Measurements from ENCODE around the gene TXNRD3. TPM values are rescaled to one million over a fixed set of nuclear protein-coding genes. Genes with fewer than 3 reads are reported as not detected.
A peak's percentile ranks its signal among the peaks of the same experiment; 100 is the strongest.

TXNRD3 gene
- total RNA-seq, 1 experiment from 2014 or later: 15.2 TPM

GRCh38 chr3:126672340-126672739 lies 17.4 kb upstream of the TXNRD3 start:
- no peak for DNase-seq (ENCODE audit: low read depth)

DNA sequence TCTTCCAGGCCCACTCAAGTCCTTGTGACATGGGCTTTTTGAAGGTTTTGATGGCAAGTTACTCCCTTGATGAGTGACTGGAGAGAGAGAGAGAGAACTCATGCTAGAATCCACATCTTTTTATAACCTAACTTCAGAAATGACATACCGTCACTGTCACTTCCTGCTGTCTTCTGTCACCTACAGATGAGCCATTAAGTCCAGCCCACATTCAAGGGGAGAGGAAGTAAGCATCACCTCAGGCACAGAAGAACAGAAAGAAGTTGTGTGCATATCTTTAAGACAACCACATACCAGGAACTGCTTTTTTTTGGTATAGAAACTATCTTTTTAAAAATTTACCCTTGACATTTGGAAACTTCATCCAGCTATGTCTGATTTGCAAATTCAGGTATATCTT lies 16.6 kb upstream of the TXNRD3 start:
- no peak for DNase-seq (ENCODE audit: low read depth)

DNA sequence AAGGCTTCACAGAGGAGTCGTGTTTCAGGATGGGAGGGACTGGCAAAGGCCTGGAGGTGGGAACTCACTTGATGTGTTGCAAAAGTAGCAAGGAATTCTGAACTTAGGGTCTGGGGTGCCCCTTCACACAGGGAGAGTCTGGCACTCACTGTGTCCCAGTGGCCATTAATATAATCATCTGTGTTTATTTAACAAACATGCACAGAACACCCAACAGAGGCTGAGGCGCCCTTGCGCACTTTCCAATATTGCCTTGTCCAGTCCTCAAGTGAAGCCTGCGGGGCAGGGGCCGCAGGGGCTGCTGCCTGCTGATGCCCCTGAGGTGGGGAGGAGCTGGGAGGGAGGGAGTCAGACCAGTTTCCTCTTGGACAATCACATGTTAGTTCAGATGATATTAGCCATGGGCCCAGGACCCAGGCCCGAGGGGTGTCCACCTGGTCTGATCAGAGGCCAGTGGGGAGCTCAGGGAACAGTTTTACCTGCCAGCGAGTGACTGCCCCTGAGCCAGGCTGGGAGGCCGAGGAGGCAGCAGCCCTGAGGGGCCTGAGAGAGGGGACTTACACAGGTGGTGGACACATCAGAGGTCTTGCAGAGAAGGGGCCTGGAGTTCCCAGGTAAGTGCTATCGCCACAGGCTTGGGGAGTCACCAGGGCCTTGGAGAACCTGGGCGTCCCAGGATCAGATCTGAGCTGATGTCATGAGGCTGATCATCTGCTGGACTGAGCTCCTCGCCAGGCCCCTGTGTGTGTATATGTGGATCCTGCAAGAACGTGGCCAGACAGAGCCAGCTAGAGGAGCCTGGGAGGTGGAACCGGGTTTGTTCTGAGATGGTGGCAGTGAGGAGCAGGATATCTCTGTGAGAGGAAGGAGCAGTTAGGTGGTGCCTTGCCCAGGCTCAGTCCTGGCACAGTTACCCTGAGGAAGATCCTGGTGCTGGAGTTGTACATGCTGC lies 13.8 kb upstream of the TXNRD3 start:
- DNase-seq (ENCODE audit: low read depth): no peak

DNA sequence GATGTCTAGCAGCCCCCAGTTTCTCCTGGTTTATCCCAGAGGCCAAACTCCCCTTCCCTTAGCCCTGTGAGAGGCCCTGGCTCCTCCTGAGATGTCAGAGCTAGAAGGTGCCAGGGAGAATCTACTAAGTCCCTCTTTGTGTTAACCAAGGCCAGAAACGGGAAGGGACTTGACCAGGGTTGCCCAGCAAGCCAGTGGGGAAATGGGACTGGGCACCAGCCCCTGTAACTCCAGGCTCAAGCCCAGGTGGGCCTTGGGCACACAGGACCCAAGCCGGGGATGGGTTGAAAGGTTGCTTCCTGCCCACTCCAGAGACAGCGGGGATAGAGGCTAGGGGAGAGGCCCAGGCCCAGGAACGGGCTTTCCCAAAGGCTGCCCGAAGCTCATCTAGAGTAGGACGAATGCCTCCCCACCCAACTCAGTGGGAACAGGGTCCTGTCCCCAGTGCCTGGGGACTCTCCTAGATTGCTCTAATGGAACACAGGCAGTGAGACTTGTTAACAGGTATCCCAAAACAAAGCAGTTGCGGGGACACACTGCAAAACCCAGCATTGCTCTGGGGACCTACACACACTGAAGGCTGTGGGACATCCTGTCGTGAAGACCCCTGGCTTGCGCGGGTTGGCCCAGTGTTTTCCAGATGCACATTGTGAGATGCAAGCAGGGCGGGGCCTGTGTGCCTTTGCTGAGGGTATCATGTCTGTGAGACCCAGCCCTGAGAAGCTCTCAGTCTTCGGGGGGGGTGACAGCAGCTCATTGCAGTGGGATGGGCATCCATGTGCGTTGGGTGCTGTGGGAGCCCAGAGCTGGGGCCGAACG lies 12.9 kb upstream of the TXNRD3 start:
- DNase-seq (ENCODE audit: low read depth): no peak

DNA sequence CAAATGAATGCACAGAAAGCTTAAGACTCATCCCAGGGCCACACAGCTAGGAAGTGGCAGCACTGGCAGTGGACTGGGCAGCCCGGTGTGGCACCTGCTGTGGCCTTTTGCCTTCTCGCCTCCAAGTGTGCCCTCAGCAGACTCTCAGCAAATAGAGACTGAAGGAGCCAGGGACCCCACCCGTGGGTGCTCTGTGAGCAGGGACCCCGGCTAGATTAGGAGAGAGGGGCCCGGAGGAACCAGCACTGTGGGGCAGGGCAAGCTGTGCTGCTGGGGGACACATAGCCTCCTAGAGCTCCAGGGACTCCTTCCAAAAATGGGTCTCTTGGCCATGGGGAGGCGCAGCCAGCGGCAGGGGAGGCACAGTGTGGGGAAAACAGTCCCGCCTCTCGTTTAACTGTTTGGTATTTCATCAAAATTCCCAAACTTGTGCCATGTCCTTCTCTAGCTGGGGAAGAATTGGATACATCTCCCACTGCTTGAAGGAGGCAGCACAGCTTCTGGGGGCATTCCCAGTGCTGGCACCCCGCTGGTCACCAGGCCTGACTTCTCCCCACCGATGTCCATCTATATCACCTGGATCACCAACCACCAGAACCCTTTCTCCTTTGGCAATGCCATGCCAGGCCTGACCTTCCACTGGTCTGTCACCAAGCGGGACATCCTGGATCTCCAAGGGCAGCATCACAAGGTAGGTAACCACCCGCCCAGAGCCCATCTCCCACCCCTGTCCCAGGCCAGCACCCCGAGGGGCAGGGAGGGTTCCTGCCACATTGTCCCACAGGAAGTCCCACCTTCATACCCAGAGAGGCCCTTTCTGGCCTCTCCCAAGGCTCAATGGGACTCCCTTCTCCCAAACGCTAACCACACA lies 12.0 kb upstream of the TXNRD3 start:
- DNase-seq (ENCODE audit: low read depth): no peak

DNA sequence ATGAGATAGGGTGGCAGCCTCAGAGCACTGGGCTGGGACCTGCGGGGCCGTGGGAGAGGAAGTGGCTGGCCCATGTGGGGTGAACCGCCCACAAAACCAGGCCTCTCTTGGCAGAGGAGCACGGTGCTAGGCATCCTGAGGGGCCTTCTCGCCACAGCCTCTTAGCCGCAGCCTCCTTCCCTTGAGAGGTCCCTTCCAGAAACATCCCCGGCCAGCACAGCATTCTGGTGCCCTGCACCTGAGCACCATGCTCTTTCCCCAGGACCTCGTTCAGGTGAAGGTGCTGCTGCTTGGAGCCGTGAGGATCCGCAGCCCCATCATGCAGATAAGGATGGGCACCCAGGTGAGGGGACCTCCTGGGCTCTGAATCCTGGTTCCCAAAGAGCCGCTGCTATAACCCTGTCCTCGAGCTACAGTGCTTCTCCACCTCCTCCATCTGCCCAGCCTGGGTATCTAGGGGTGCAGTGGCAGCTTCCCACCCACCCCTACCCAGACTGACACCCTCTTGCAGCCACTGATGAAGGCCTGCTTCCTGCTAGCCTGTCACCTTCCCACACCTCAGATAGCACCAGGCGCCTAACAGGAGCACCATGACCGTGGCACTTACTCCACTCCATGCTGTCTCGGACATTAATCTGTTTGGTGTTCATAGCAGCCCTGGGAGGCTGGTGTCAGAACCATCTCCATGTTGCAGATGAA lies 11.2 kb upstream of the TXNRD3 start:
- DNase-seq (ENCODE audit: low read depth): no peak

GRCh38 chr3:126665221-126665936 lies 10.5 kb upstream of the TXNRD3 start:
- no peak for DNase-seq (ENCODE audit: low read depth)

GRCh38 chr3:126664591-126665214 lies 9.8 kb upstream of the TXNRD3 start:
- DNase-seq (ENCODE audit: low read depth): peak; percentile 35

GRCh38 chr3:126663750-126664149 lies 8.8 kb upstream of the TXNRD3 start:
- DNase-seq (ENCODE audit: low read depth): no peak

DNA sequence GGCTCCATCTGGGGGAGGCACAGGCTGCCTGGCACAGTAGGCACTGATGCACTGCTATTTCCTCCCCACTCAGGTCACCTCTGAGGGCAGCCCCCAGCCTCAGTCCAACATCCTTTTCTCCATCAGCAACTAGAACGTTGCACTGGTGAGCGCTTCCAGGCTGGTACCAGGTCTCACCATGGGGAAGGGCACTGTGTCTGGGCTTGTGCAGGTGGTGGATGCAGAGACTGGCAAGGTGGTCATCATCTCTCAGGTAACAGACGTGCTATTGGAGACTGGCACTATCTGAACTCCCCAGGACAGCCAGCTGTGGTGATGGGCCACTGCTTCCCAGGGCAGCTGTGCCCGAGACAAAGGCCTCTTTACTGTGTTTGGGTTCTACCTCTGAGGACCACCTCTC lies 8.3 kb upstream of the TXNRD3 start:
- DNase-seq (ENCODE audit: low read depth): no peak

DNA sequence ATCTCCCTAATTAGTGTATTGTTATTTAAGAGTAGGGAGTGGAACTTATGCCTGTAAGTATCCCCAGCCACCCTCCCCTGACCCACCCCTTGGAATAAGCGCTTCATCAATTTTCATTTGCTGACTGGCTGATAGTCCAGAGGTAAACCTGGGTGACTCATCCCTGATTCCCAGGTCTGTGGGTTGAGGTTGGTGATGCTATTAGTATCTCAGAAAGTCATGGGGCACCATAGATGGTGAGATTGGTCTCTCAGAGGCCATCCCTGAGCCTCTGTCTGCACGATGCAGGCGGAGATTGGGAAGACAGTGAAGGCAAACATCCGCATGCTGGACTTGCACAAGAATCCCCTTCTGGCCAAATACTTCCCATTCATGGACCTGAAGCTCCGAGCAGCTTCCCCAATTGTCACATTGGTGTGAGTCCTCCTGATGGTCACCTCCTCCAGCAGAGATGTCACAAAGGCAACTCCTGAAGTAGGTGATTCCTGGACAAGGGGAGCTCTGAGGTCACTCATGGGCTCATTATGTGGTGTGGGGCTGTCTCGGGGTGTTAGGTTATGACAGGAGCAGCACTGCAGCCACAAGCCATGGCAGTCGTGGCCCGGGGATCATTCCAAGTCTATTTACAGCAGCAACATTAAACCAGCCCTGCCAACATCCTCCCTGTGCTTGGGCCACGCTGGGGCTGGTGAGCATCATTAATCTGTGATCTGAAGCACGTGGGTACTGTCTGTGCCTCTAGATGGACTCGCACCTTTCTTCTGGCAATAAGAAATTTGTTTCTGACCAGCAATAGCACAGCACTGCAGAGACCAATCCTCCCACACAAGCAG lies 6.8 kb upstream of the TXNRD3 start:
- no peak for DNase-seq (ENCODE audit: low read depth)

DNA sequence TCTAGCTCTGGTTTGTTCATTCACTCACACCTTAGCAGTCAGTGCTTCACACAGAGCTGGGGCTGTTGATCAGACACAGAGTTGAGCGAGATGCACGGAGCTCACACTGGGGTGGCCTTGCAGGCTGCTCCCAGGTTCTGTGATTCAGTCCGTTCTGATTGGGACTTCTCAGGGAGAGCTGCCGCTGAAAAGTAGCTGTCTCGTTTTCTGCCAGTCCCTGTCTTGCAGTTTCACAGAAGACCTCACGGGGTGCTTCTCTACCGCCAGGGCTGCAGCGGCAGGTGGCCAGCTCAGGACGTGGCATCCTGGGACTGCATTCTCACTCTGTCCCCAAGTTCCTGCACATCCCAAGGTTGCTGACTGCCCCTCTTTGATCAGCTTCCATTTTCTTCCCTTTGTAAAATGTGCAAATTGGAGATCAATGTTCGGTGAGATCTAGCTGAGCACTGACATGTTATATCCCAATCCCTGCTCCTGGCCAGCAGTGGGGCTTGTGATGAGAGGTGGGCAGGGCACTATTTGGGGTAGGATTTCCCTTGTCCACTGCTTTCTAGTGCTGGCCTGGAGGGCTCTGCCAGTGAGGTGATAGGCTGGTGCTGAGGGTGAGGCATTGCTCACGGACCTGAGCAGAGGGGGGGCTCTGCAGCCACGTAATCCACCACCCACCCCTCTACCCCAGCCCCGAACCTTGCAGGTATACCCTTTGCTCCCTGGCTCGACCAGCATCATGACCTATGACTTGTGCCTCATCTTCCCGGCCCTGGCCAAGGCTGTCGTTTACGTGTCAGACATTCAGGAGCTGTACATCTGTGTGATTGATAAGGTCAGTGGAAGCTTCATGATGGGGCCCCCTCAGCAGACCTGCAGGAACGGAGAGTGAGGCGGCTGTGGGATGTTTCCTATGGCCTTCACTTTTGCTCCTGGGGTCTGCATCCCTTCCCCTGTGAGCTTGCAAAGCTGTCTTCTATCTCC lies 5.3 kb upstream of the TXNRD3 start:
- DNase-seq (ENCODE audit: low read depth): peak; percentile 10

DNA sequence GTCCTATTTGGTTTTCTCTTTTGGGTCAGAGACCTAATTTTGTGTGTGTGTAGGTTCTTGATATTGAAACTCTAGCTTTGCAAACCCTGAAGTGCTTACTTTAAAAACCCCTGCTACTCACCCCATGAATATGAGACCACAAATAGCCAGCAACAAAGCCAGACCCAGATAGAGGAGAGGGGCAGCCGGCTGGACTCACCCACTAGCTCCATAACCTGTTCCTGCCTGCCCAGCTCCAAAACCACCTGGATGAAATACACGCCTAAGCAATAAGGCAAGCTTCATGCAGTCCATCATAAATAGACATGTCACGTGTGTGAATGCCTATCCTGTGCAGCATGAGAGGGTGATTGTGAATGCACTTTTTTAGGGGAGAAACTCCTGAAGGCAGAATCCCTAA lies 3.7 kb upstream of the TXNRD3 start:
- DNase-seq (ENCODE audit: low read depth): no peak

GRCh38 chr3:126657901-126658300 lies 3.0 kb upstream of the TXNRD3 start:
- DNase-seq (ENCODE audit: low read depth): no peak

DNA sequence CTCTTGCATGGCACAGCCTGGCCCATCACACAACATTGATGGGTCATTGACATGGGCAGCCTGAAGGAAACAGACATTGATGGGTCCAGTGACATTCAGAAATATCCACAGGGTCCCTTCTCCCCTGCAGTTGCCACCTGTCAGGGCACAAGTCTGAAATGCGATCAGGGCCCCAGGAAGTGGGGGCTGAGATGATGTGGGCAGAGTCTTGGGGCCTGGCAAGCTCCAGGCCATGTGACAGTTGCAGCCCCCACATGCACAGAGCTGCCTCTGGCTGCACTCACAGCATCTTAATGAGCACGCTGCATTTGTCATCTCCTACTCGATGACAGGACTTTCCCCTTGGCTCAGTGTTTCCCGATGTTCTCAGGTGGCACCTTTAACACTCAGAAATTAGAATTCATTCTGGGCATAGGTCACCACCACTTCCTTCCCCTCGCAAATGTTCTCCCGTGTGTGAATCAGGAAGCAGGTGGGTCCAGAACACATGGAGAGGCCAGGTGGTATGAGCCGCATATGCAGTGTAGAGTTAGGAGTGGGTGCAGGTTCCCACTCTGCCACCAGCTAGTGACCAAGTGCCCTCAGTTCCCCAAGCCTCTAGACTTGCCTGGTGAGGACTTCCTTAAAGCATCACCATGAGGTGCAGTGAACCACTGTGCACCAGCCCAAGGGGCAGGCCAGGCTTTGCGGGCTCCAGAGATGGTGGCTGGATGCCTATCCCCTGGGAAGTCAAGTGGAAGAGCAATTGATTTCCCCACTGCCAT lies 1.6 kb upstream of the TXNRD3 start:
- DNase-seq (ENCODE audit: low read depth): no peak

DNA sequence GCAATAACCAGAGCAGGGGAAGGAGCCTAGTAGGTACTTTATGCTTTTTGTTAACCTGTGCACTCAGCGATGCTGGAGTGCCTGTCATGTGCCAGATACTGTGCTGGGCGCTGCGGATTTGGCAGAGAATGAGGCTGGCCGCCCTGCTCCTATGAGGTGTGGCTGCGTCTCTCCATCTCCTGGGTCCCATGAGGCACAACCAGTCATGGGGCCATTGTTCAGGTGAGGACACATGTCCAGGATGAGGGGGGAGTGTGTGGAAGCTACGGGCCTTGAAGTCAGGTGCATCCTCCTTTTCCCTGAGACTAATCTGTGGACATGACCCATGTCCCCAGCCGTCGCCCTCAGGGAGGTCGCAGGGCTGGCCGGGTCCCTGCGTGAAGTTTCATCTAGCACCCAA lies 963 bp upstream of the TXNRD3 start:
- no peak for DNase-seq (ENCODE audit: low read depth)

- DNase-seq (ENCODE audit: low read depth): no peak
Observed at GRCh38 chr3:126649556-126650092, 5.3 kb downstream of the TXNRD3 start.
